Panc1 (cell line): Measurements from ENCODE around the gene WDR90. TPM values are rescaled to one million over a fixed set of nuclear protein-coding genes. Genes with fewer than 3 reads are reported as not detected.

ENCODE experiments used
- ATAC-seq: fragments of 200-7000 bp; cut with Tn5 transposase; 2 replicates; pipeline ENCODE4 v1.9.1; 2020; ENCODE audit warnings: mild to moderate bottlenecking, moderate library complexity
- BruUV-seq: library from RNA; stranded (reverse); fragments of 400-500 nt; replicated peaks from 2 replicates; lab custom pipeline; 2021; lab: Mats Ljungman, UMichigan
- CTCF ChIA-PET: fragments of 300-600 bp; sonication (Branson Sonifier 250); formaldehyde crosslinking; loops from one replicate; lab custom pipeline; 2022; ENCODE audit warnings: antibody characterized with exemption; lab: Charles Lee
- POLR2A ChIA-PET: fragments of 300-600 bp; sonication (Branson Sonifier 250); formaldehyde crosslinking; loops from one replicate; lab custom pipeline; 2022; ENCODE audit warnings: antibody characterized with exemption; lab: Charles Lee
- DNase-seq: peaks from one replicate; pipeline ENCODE4 v3.0.0-alpha.2; 2010; ENCODE audit warnings: low read depth, low spot score
- H3K27ac ChIP-seq: 2 replicates; pipeline ENCODE4 v1.5.1; 2011; ENCODE audit warnings: mild to moderate bottlenecking, low read length, inconsistent platforms
- H3K27me3 ChIP-seq: fragments of 200-500 bp; sonication (Bioruptor generic); 2 replicates; pipeline ENCODE4 v1.6.0; 2014; ENCODE audit warnings: low read length, inconsistent platforms; ENCODE audit not compliant: control insufficient read depth, insufficient read depth
- H3K36me3 ChIP-seq: fragments of 200-500 bp; sonication (Bioruptor generic); 2 replicates; pipeline ENCODE4 v1.5.1; 2014; ENCODE audit warnings: inconsistent platforms, mild to moderate bottlenecking, low read length, moderate library complexity; ENCODE audit not compliant: control insufficient read depth, insufficient read depth
- H3K4me1 ChIP-seq: 2 replicates; pipeline ENCODE4 v1.5.1; 2011; ENCODE audit warnings: inconsistent platforms, mild to moderate bottlenecking, low read length, moderate library complexity; ENCODE audit not compliant: control insufficient read depth, insufficient read depth
- H3K4me3 ChIP-seq, 2 experiments: 2 replicates each; pipeline ENCODE4 v1.5.1; 2011 to 2012; ENCODE audit warnings: low read depth in 2 of 2, low read length in 2 of 2, mild to moderate bottlenecking in 2 of 2, inconsistent platforms in 1 of 2, moderate library complexity in 1 of 2
- H3K9me3 ChIP-seq: fragments of 200-500 bp; sonication (Bioruptor generic); 2 replicates; pipeline ENCODE4 v1.5.1; 2014; ENCODE audit warnings: low read depth, mild to moderate bottlenecking, inconsistent platforms, low read length, moderate library complexity; ENCODE audit not compliant: control insufficient read depth, insufficient read depth
- POLR2AphosphoS5 ChIP-seq: IDR thresholded peaks from 2 replicates; pipeline ENCODE4 v1.6.1; 2012; ENCODE audit warnings: mild to moderate bottlenecking, low read depth, low read length, moderate library complexity
- SIN3A ChIP-seq: IDR thresholded peaks from 2 replicates; pipeline ENCODE4 v1.6.1; 2012; ENCODE audit warnings: low read depth, mild to moderate bottlenecking, low read length, moderate library complexity, borderline replicate concordance; ENCODE audit not compliant: insufficient read depth
- TCF7L2 ChIP-seq: IDR thresholded peaks from 2 replicates; pipeline ENCODE4 v1.6.1; 2011; ENCODE audit warnings: mild to moderate bottlenecking, low read depth, low read length, inconsistent platforms
- in situ Hi-C: cut with HindIII; loops from 2 replicates; pipeline ENCODE4 v1.10.0; 2016; ENCODE audit warnings: low sequenced_read_pairs, low pct_unique_long_range_greater_than_20kb
- intact Hi-C: fragments of 100-400 bp; cut with micrococcal nuclease; formaldehyde crosslinking; loops from one replicate; pipeline ENCODE4 v1.10.0; 2022; ENCODE audit not compliant: unreplicated experiment
- total RNA-seq: library from RNA; stranded (reverse); gene quantifications from one replicate; pipeline ENCODE4 v1.2.1, GENCODE V29; 2021; ENCODE audit not compliant: unreplicated experiment
- TF ChIP-seq, protein P1 (sequence below), 2 experiments: IDR thresholded peaks; 2 replicates each; pipeline ENCODE4 v1.6.1; 2011 to 2012; ENCODE audit warnings: low read depth in 2 of 2, control low read depth in 1 of 2, low read length in 1 of 2, mild to moderate bottlenecking in 1 of 2, moderate library complexity in 1 of 2; ENCODE audit not compliant: insufficient read depth in 1 of 2
- TF ChIP-seq, protein P2 (sequence below): fragments of 450-650 bp; IDR thresholded peaks from 2 replicates; pipeline ENCODE4 v1.5.1; 2017; ENCODE audit warnings: mild to moderate bottlenecking

The WDR90 gene
- total RNA-seq, 1 experiment from 2014 or later: 58.9 TPM

DNA sequence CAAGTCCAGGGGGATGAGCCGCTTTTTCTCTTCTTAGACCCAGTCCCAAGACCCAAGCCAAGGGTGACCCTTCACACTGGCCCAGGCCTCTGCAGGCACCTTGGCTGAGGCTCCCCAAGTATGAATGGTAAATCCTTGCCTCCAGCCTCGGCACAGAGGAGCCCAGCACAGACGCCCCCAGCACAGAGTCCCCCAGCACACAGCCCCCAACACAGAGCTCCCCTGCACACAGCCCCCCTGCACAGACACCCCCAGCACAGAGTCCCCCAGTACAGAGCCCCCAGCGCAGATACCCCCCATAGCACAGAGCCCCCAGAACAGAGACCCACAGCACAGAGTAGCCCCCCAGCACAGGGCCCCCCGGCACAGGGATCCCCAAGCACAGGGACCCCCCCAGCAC, 8.6 kb upstream of the WDR90 start:
- in situ Hi-C loops: no loop called here
- no TSS peak for BruUV-seq

GRCh38 chr16:641326-642188, 7.6 kb upstream of the WDR90 start, which contains the start of gene MCRIP2:
MCRIP2 (plus strand) TSS chr16:641828; CDS start chr16:641992, 164 bp downstream.
- BruUV-seq: no TSS peak
- in situ Hi-C loops (no loop called here), intact Hi-C loops (no loop called here)
- POLR2A ChIA-PET: no interaction called here
- TF ChIP-seq POLR2AphosphoS5 (peak; percentile 50), TCF7L2 (no peak), SIN3A (peak; percentile 58; the same call in 1 of the 2 replicates)
- TF ChIP-seq, protein P1, sequence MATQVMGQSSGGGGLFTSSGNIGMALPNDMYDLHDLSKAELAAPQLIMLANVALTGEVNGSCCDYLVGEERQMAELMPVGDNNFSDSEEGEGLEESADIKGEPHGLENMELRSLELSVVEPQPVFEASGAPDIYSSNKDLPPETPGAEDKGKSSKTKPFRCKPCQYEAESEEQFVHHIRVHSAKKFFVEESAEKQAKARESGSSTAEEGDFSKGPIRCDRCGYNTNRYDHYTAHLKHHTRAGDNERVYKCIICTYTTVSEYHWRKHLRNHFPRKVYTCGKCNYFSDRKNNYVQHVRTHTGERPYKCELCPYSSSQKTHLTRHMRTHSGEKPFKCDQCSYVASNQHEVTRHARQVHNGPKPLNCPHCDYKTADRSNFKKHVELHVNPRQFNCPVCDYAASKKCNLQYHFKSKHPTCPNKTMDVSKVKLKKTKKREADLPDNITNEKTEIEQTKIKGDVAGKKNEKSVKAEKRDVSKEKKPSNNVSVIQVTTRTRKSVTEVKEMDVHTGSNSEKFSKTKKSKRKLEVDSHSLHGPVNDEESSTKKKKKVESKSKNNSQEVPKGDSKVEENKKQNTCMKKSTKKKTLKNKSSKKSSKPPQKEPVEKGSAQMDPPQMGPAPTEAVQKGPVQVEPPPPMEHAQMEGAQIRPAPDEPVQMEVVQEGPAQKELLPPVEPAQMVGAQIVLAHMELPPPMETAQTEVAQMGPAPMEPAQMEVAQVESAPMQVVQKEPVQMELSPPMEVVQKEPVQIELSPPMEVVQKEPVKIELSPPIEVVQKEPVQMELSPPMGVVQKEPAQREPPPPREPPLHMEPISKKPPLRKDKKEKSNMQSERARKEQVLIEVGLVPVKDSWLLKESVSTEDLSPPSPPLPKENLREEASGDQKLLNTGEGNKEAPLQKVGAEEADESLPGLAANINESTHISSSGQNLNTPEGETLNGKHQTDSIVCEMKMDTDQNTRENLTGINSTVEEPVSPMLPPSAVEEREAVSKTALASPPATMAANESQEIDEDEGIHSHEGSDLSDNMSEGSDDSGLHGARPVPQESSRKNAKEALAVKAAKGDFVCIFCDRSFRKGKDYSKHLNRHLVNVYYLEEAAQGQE (IDR thresholded peaks at IDR 0.05; ENCODE audit: insufficient read depth in 1 of 2, low read depth in 2 of 2, low read length in 1 of 2): no peak
- TF ChIP-seq, protein P2, sequence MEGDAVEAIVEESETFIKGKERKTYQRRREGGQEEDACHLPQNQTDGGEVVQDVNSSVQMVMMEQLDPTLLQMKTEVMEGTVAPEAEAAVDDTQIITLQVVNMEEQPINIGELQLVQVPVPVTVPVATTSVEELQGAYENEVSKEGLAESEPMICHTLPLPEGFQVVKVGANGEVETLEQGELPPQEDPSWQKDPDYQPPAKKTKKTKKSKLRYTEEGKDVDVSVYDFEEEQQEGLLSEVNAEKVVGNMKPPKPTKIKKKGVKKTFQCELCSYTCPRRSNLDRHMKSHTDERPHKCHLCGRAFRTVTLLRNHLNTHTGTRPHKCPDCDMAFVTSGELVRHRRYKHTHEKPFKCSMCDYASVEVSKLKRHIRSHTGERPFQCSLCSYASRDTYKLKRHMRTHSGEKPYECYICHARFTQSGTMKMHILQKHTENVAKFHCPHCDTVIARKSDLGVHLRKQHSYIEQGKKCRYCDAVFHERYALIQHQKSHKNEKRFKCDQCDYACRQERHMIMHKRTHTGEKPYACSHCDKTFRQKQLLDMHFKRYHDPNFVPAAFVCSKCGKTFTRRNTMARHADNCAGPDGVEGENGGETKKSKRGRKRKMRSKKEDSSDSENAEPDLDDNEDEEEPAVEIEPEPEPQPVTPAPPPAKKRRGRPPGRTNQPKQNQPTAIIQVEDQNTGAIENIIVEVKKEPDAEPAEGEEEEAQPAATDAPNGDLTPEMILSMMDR: no peak
- DNase-seq: no peak
- peak within 1 kb of the TSS; percentile 91 for H3K27ac ChIP-seq
- peak within 1 kb of the TSS; percentile 64 to 75 for H3K4me3 ChIP-seq
- no peaks in the 10 kb centered on the region for H3K9me3 ChIP-seq
- H3K27me3 ChIP-seq: no peaks in the 10 kb centered on the region
- CTCF ChIA-PET: no interaction called here
- peaks cover 53% of the 10 kb centered on the region for H3K4me1 ChIP-seq
- H3K36me3 ChIP-seq: no peaks in the 10 kb centered on the region
- peak; percentile 67 for ATAC-seq

More for the DNA sequence above, 8.6 kb upstream of the WDR90 start:
- CTCF ChIA-PET: no interaction called here
- no peak for ATAC-seq
- Histone ChIP-seq H3K36me3 (no peaks in the 10 kb centered on the region), H3K9me3 (no peaks in the 10 kb centered on the region), H3K4me3 (peak overlapping the region in 1 of 2 experiments; percentile 64; a peak in 3 of 4 replicates), H3K27ac (peak overlapping the region; percentile 66), H3K27me3 (no peaks in the 10 kb centered on the region), H3K4me1 (peaks cover 44% of the 10 kb centered on the region)
- DNase-seq: no peak
- TF ChIP-seq POLR2AphosphoS5: no peak
- TF ChIP-seq, protein P2: no peak
- TF ChIP-seq, protein P1 (IDR thresholded peaks at IDR 0.05; ENCODE audit: insufficient read depth in 1 of 2, low read depth in 2 of 2, low read length in 1 of 2): no peak
- intact Hi-C loops: no loop called here
- POLR2A ChIA-PET: no interaction called here
